Hypothalamus (tissue), 51 donors: ENCODE results near the gene PCSK6.

Experiments
- DNase-seq, 51 donors: peaks; one replicate each; lab custom pipeline; 2025; lab: John Stamatoyannopoulos, UW

Gene PCSK6

GRCh38 chr15:101266787-101267186 is 222.7 kb downstream of the PCSK6 start:
- DNase-seq, result no peak

- peak in 1 of 51 donors; percentile 19 for DNase-seq
Measured at GRCh38 chr15:101266034-101266433, 223.5 kb downstream of the PCSK6 start.

GRCh38 chr15:101264911-101265641 is 224.4 kb downstream of the PCSK6 start:
- no peak for DNase-seq

- DNase-seq, result no peak
Measured at GRCh38 chr15:101264011-101264410, 225.5 kb downstream of the PCSK6 start.

GRCh38 chr15:101262551-101262950 is 227.0 kb downstream of the PCSK6 start:
- DNase-seq, result no peak

GRCh38 chr15:101258238-101259144 is 231.0 kb downstream of the PCSK6 start:
- DNase-seq, result peak in 27 of 51 donors; percentile 4 to 67 (median 37)

GRCh38 chr15:101256757-101257156 is 232.8 kb downstream of the PCSK6 start:
- no peak for DNase-seq

GRCh38 chr15:101255615-101256241 is 233.8 kb downstream of the PCSK6 start:
- DNase-seq, result no peak

- no peak for DNase-seq
Measured at GRCh38 chr15:101255051-101255395, 234.5 kb downstream of the PCSK6 start.

- DNase-seq, result no peak
Measured at GRCh38 chr15:101254157-101255050, 235.1 kb downstream of the PCSK6 start.
